ENCODE measurements around the gene RNF38.
A peak's percentile ranks its signal among the peaks of the same experiment; 100 is the strongest.
"Not testable (repeated sequence)": the region's sequence is repeated elsewhere in the genome, so short reads cannot be mapped to it uniquely, and the experiment has no call there.

Gene RNF38

GRCh38 chr9:36332006-36332405 lies 68.1 kb downstream of the RNF38 start:
- no peaks in the 10 kb centered on the region for H3K27me3 ChIP-seq (ENCODE audit: control insufficient read depth, insufficient read depth, low read length)
- no peak overlapping the region for H3K27ac ChIP-seq (ENCODE audit: low read depth, low read length)
- H3K4me3 ChIP-seq (ENCODE audit: low read depth, low read length), result no peak overlapping the region
- H3K9ac ChIP-seq (ENCODE audit: low read depth, low read length), result no peak overlapping the region
- no peaks in the 10 kb centered on the region for H3K9me3 ChIP-seq (ENCODE audit: control insufficient read depth, insufficient read depth, low read length)
- H3K36me3 ChIP-seq (ENCODE audit: control insufficient read depth, insufficient read depth, low read length), result peaks cover 20% of the 10 kb centered on the region
- H3K4me1 ChIP-seq (ENCODE audit: control insufficient read depth, insufficient read depth, low read length), result no peaks in the 10 kb centered on the region

GRCh38 chr9:36328798-36329411 lies 71.2 kb downstream of the RNF38 start:
- H3K27ac ChIP-seq (ENCODE audit: low read depth, low read length), result no peak overlapping the region
- H3K4me1 ChIP-seq (ENCODE audit: control insufficient read depth, insufficient read depth, low read length), result no peaks in the 10 kb centered on the region
- H3K36me3 ChIP-seq (ENCODE audit: control insufficient read depth, insufficient read depth, low read length), result peaks cover under 1% of the 10 kb centered on the region; the same call in 1 of the 2 replicates
- H3K4me3 ChIP-seq (ENCODE audit: low read depth, low read length), result no peak overlapping the region
- H3K9me3 ChIP-seq (ENCODE audit: control insufficient read depth, insufficient read depth, low read length), result no peaks in the 10 kb centered on the region
- H3K9ac ChIP-seq (ENCODE audit: low read depth, low read length), result no peak overlapping the region
- no peaks in the 10 kb centered on the region for H3K27me3 ChIP-seq (ENCODE audit: control insufficient read depth, insufficient read depth, low read length)

DNA sequence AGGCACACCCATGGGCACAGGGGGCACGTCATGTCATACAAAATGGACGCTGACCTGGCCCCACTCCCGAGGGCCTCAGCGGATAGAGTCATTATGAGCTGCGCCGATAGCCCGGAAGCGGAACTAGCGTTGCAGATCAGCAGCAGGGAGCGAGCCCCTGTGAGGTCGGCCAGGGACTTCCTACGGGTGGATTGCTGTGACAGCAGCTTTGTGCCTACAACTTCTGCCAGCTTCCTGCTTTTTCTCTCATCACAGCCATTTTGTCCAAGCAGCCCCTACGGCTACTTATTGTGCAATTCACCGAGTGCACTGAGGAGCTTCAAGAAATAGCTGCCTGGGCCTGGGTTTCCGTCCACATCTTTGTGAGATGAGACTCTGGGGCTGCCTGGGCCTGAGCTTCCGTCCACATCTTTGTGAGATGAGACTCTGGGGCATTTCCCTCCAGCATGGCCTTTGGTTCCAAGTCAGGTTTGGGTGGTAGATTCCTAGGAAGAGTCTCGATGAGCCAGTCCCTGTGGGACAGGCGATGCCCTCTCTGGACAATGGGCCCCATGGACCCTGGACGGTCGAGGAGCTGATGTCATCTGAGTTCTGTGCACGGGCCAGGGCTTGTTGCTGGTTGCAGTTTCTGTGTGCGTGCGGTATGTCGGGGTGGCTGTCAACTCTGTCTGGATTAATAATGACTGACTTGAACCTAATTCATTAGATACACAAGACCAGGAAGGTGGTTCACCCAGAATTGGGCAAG lies 74.8 kb downstream of the RNF38 start:
- no peaks in the 10 kb centered on the region for H3K36me3 ChIP-seq (ENCODE audit: control insufficient read depth, insufficient read depth, low read length)
- H3K4me3 ChIP-seq (ENCODE audit: low read depth, low read length), result no peak overlapping the region
- no peak overlapping the region for H3K27ac ChIP-seq (ENCODE audit: low read depth, low read length)
- H3K9me3 ChIP-seq (ENCODE audit: control insufficient read depth, insufficient read depth, low read length), result no peaks in the 10 kb centered on the region
- H3K9ac ChIP-seq (ENCODE audit: low read depth, low read length), result no peak overlapping the region
- no peaks in the 10 kb centered on the region for H3K4me1 ChIP-seq (ENCODE audit: control insufficient read depth, insufficient read depth, low read length)
- no peaks in the 10 kb centered on the region for H3K27me3 ChIP-seq (ENCODE audit: control insufficient read depth, insufficient read depth, low read length)

- H3K4me1 ChIP-seq (ENCODE audit: control insufficient read depth, insufficient read depth, low read length), result no peaks in the 10 kb centered on the region; the same call in 1 of the 2 replicates
- no peaks in the 10 kb centered on the region for H3K27me3 ChIP-seq (ENCODE audit: control insufficient read depth, insufficient read depth, low read length)
- no peaks in the 10 kb centered on the region for H3K9me3 ChIP-seq (ENCODE audit: control insufficient read depth, insufficient read depth, low read length)
- H3K9ac ChIP-seq (ENCODE audit: low read depth, low read length), result no peak overlapping the region
- H3K27ac ChIP-seq (ENCODE audit: low read depth, low read length), result no peak overlapping the region
- no peaks in the 10 kb centered on the region for H3K36me3 ChIP-seq (ENCODE audit: control insufficient read depth, insufficient read depth, low read length)
- no peak overlapping the region for H3K4me3 ChIP-seq (ENCODE audit: low read depth, low read length)
These were observed 76.1 kb downstream of the RNF38 start for GRCh38 chr9:36323926-36324325.

GRCh38 chr9:36322462-36322861 lies 77.6 kb downstream of the RNF38 start:
- H3K4me1 ChIP-seq (ENCODE audit: control insufficient read depth, insufficient read depth, low read length), result peaks cover 5% of the 10 kb centered on the region
- H3K4me3 ChIP-seq (ENCODE audit: low read depth, low read length), result no peak overlapping the region
- no peaks in the 10 kb centered on the region for H3K9me3 ChIP-seq (ENCODE audit: control insufficient read depth, insufficient read depth, low read length)
- no peaks in the 10 kb centered on the region for H3K27me3 ChIP-seq (ENCODE audit: control insufficient read depth, insufficient read depth, low read length)
- H3K36me3 ChIP-seq (ENCODE audit: control insufficient read depth, insufficient read depth, low read length), result no peaks in the 10 kb centered on the region
- H3K9ac ChIP-seq (ENCODE audit: low read depth, low read length), result no peak overlapping the region
- no peak overlapping the region for H3K27ac ChIP-seq (ENCODE audit: low read depth, low read length)

DNA sequence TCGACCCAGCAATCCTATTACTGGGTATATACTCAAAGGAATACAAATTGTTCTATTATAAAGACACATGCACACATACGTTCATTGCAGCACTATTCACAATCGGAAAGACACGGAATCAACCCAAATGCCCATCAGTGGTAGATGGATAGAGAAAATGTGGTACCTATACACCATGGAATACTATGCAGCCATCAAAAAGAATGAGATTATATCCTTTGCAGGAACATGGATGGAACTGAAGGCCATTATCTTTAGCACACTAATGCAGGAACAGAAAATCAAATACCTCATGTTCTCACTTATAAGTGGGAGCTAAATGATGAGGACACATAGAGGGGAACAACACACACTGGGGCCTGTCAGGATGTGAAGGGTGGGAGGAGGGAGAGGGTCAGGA lies 78.2 kb downstream of the RNF38 start:
- not testable (repeated sequence) for H3K36me3 ChIP-seq (ENCODE audit: control insufficient read depth, insufficient read depth, low read length); H3K9me3 ChIP-seq (ENCODE audit: control insufficient read depth, insufficient read depth, low read length); H3K9ac ChIP-seq (ENCODE audit: low read depth, low read length); H3K27ac ChIP-seq (ENCODE audit: low read depth, low read length); H3K4me3 ChIP-seq (ENCODE audit: low read depth, low read length); H3K27me3 ChIP-seq (ENCODE audit: control insufficient read depth, insufficient read depth, low read length); H3K4me1 ChIP-seq (ENCODE audit: control insufficient read depth, insufficient read depth, low read length)

DNA sequence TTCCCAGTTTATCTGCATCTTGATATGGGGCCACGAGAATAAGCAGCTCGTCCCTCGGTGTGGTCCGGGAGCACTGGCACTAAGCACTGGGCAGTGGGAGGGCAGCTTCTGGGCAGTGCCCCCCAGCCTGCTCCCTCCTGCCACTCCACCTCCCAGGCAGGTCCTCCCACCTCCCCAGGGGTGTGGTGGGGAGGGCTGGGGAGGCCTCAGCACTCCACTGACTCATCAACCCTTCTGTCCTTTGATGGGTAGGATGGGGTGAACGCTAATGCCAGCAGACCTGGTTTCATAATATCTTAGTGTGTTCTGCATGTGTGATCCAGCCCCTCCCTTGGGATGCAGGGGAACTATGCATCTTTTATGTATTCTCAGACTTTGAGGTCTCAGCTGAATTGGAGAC lies 79.6 kb downstream of the RNF38 start:
- Histone ChIP-seq H3K36me3 (ENCODE audit: control insufficient read depth, insufficient read depth, low read length) (no peaks in the 10 kb centered on the region), H3K4me3 (ENCODE audit: low read depth, low read length) (no peak overlapping the region), H3K4me1 (ENCODE audit: control insufficient read depth, insufficient read depth, low read length) (peaks cover 5% of the 10 kb centered on the region), H3K27ac (ENCODE audit: low read depth, low read length) (no peak overlapping the region), H3K27me3 (ENCODE audit: control insufficient read depth, insufficient read depth, low read length) (no peaks in the 10 kb centered on the region), H3K9me3 (ENCODE audit: control insufficient read depth, insufficient read depth, low read length) (no peaks in the 10 kb centered on the region), H3K9ac (ENCODE audit: low read depth, low read length) (no peak overlapping the region)

GRCh38 chr9:36319806-36320205 lies 80.3 kb downstream of the RNF38 start:
- Histone ChIP-seq H3K4me1 (ENCODE audit: control insufficient read depth, insufficient read depth, low read length) (peaks cover 5% of the 10 kb centered on the region), H3K4me3 (ENCODE audit: low read depth, low read length) (no peak overlapping the region), H3K9me3 (ENCODE audit: control insufficient read depth, insufficient read depth, low read length) (no peaks in the 10 kb centered on the region), H3K9ac (ENCODE audit: low read depth, low read length) (no peak overlapping the region), H3K27me3 (ENCODE audit: control insufficient read depth, insufficient read depth, low read length) (no peaks in the 10 kb centered on the region), H3K36me3 (ENCODE audit: control insufficient read depth, insufficient read depth, low read length) (no peaks in the 10 kb centered on the region), H3K27ac (ENCODE audit: low read depth, low read length) (peak overlapping the region; percentile 23)

- H3K27ac ChIP-seq (ENCODE audit: low read depth, low read length), result no peak overlapping the region
- no peak overlapping the region for H3K9ac ChIP-seq (ENCODE audit: low read depth, low read length)
- no peaks in the 10 kb centered on the region for H3K36me3 ChIP-seq (ENCODE audit: control insufficient read depth, insufficient read depth, low read length)
- H3K4me1 ChIP-seq (ENCODE audit: control insufficient read depth, insufficient read depth, low read length), result peaks cover 5% of the 10 kb centered on the region
- H3K4me3 ChIP-seq (ENCODE audit: low read depth, low read length), result no peak overlapping the region
- no peaks in the 10 kb centered on the region for H3K9me3 ChIP-seq (ENCODE audit: control insufficient read depth, insufficient read depth, low read length)
- H3K27me3 ChIP-seq (ENCODE audit: control insufficient read depth, insufficient read depth, low read length), result no peaks in the 10 kb centered on the region
These were observed 80.9 kb downstream of the RNF38 start for GRCh38 chr9:36319183-36319582.

- H3K27ac ChIP-seq (ENCODE audit: low read depth, low read length), result no peak overlapping the region
- no peaks in the 10 kb centered on the region for H3K36me3 ChIP-seq (ENCODE audit: control insufficient read depth, insufficient read depth, low read length)
- no peak overlapping the region for H3K4me3 ChIP-seq (ENCODE audit: low read depth, low read length)
- peaks cover 5% of the 10 kb centered on the region for H3K4me1 ChIP-seq (ENCODE audit: control insufficient read depth, insufficient read depth, low read length)
- no peaks in the 10 kb centered on the region for H3K27me3 ChIP-seq (ENCODE audit: control insufficient read depth, insufficient read depth, low read length)
- no peaks in the 10 kb centered on the region for H3K9me3 ChIP-seq (ENCODE audit: control insufficient read depth, insufficient read depth, low read length)
- no peak overlapping the region for H3K9ac ChIP-seq (ENCODE audit: low read depth, low read length)
These were observed 81.8 kb downstream of the RNF38 start for GRCh38 chr9:36318212-36318802.

- no peak overlapping the region for H3K27ac ChIP-seq (ENCODE audit: low read depth, low read length)
These were observed 82.3 kb downstream of the RNF38 start for GRCh38 chr9:36317766-36318165.

More at GRCh38 chr9:36317766-36318165, 82.3 kb downstream of the RNF38 start:
- no peak overlapping the region for H3K9ac ChIP-seq (ENCODE audit: low read depth, low read length)
- H3K36me3 ChIP-seq (ENCODE audit: control insufficient read depth, insufficient read depth, low read length), result no peaks in the 10 kb centered on the region
- H3K9me3 ChIP-seq (ENCODE audit: control insufficient read depth, insufficient read depth, low read length), result no peaks in the 10 kb centered on the region
- H3K27me3 ChIP-seq (ENCODE audit: control insufficient read depth, insufficient read depth, low read length), result no peaks in the 10 kb centered on the region
- H3K4me1 ChIP-seq (ENCODE audit: control insufficient read depth, insufficient read depth, low read length), result peaks cover 5% of the 10 kb centered on the region
- H3K4me3 ChIP-seq (ENCODE audit: low read depth, low read length), result no peak overlapping the region

All from HUES48 (cell line).